ENCODE data around the gene CPM.

- TF ChIP-seq, protein P1, sequence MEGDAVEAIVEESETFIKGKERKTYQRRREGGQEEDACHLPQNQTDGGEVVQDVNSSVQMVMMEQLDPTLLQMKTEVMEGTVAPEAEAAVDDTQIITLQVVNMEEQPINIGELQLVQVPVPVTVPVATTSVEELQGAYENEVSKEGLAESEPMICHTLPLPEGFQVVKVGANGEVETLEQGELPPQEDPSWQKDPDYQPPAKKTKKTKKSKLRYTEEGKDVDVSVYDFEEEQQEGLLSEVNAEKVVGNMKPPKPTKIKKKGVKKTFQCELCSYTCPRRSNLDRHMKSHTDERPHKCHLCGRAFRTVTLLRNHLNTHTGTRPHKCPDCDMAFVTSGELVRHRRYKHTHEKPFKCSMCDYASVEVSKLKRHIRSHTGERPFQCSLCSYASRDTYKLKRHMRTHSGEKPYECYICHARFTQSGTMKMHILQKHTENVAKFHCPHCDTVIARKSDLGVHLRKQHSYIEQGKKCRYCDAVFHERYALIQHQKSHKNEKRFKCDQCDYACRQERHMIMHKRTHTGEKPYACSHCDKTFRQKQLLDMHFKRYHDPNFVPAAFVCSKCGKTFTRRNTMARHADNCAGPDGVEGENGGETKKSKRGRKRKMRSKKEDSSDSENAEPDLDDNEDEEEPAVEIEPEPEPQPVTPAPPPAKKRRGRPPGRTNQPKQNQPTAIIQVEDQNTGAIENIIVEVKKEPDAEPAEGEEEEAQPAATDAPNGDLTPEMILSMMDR (IDR thresholded peaks at IDR 0.05; ENCODE audit: low read length) = no peak
- TF ChIP-seq EZH2 (optimal IDR thresholded peaks at IDR 0.05; ENCODE audit: low read depth, low read length) = no peak
Observed at GRCh38 chr12:68806488-68807237, 126.3 kb downstream of the CPM start.

Data from MM.1S (cell line).